Progenitor cell of endocrine pancreas (in vitro differentiated cells): ENCODE results near the gene CDS2. TPM values are rescaled to one million over a fixed set of nuclear protein-coding genes. Genes with fewer than 3 reads are reported as not detected.

ENCODE experiments used
- DNase-seq: peaks from one replicate; pipeline ENCODE4 v3.0.0; 2021; ENCODE audit warnings: low spot score; ENCODE audit not compliant: unreplicated experiment
- H3K27ac Mint-ChIP-seq: 2 replicates; pipeline ENCODE4 v1.8.0; 2021; ENCODE audit warnings: mild to moderate bottlenecking, moderate library complexity, mixed read lengths
- H3K27me3 Mint-ChIP-seq: 2 replicates; pipeline ENCODE4 v1.8.0; 2021; ENCODE audit warnings: mixed read lengths
- H3K36me3 Mint-ChIP-seq: 2 replicates; pipeline ENCODE4 v1.8.0; 2022; ENCODE audit warnings: mixed read lengths; ENCODE audit not compliant: insufficient read depth
- H3K4me1 Mint-ChIP-seq: 2 replicates; pipeline ENCODE4 v1.8.0; 2021; ENCODE audit warnings: low read depth, mixed read lengths
- H3K4me3 Mint-ChIP-seq: 2 replicates; pipeline ENCODE4 v1.8.0; 2021; ENCODE audit warnings: low read depth, mild to moderate bottlenecking, moderate library complexity, mixed read lengths
- H3K9me3 Mint-ChIP-seq: 2 replicates; pipeline ENCODE4 v1.8.0; 2021; ENCODE audit warnings: low read depth, mixed read lengths
- CTCF ChIP-seq: fragments of 200-600 bp; sonication (generic); IDR thresholded peaks from one replicate; pipeline ENCODE4 v1.5.0; 2021; ENCODE audit warnings: antibody characterized with exemption, mild to moderate bottlenecking; ENCODE audit not compliant: unreplicated experiment
- total RNA-seq: library from RNA; stranded (reverse); gene quantifications from 2 replicates; pipeline ENCODE4 v1.2.1, GENCODE V29; 2021

CDS2 gene
- total RNA-seq, 1 donor from 2014 or later, result 57.5 TPM

- no peak for DNase-seq
- H3K4me1 Mint-ChIP-seq, result peaks cover 21% of the 10 kb centered on the region
- no peak overlapping the region for H3K27ac Mint-ChIP-seq
- H3K36me3 Mint-ChIP-seq, result peaks cover 3% of the 10 kb centered on the region
- no peaks in the 10 kb centered on the region for H3K9me3 Mint-ChIP-seq
- no peak for TF ChIP-seq CTCF
- H3K4me3 Mint-ChIP-seq, result no peak overlapping the region
- H3K27me3 Mint-ChIP-seq, result no peaks in the 10 kb centered on the region
Measured at GRCh38 chr20:5170341-5170740, 43.5 kb downstream of the CDS2 start.

- no peak for DNase-seq
- Mint-ChIP-seq H3K4me1 (peaks cover 21% of the 10 kb centered on the region), H3K27me3 (no peaks in the 10 kb centered on the region), H3K36me3 (peaks cover 5% of the 10 kb centered on the region), H3K9me3 (no peaks in the 10 kb centered on the region), H3K27ac (peak overlapping the region; percentile 89), H3K4me3 (no peak overlapping the region)
- TF ChIP-seq CTCF, result no peak
Measured at GRCh38 chr20:5171064-5171789, 44.4 kb downstream of the CDS2 start.

- H3K27me3 Mint-ChIP-seq, result no peaks in the 10 kb centered on the region
- peaks cover 21% of the 10 kb centered on the region for H3K4me1 Mint-ChIP-seq
- no peaks in the 10 kb centered on the region for H3K9me3 Mint-ChIP-seq
- no peak overlapping the region for H3K4me3 Mint-ChIP-seq
- no peak for DNase-seq
- TF ChIP-seq CTCF, result no peak
- peaks cover 5% of the 10 kb centered on the region for H3K36me3 Mint-ChIP-seq
- H3K27ac Mint-ChIP-seq, result peak overlapping the region; percentile 68
Measured at GRCh38 chr20:5171790-5172164, 45.0 kb downstream of the CDS2 start.

- Mint-ChIP-seq H3K9me3 (no peaks in the 10 kb centered on the region), H3K4me3 (no peak overlapping the region), H3K36me3 (peaks cover 5% of the 10 kb centered on the region), H3K4me1 (peaks cover 21% of the 10 kb centered on the region), H3K27ac (peak overlapping the region; percentile 78), H3K27me3 (no peaks in the 10 kb centered on the region)
- TF ChIP-seq CTCF, result no peak
- DNase-seq, result no peak
Measured at GRCh38 chr20:5172167-5172601, 45.4 kb downstream of the CDS2 start.

- H3K36me3 Mint-ChIP-seq, result peaks cover 5% of the 10 kb centered on the region
- peaks cover 21% of the 10 kb centered on the region for H3K4me1 Mint-ChIP-seq
- no peak overlapping the region for H3K4me3 Mint-ChIP-seq
- no peak for TF ChIP-seq CTCF
- no peak for DNase-seq
- no peaks in the 10 kb centered on the region for H3K9me3 Mint-ChIP-seq
- H3K27me3 Mint-ChIP-seq, result no peaks in the 10 kb centered on the region
- H3K27ac Mint-ChIP-seq, result peak overlapping the region; percentile 78
Measured at GRCh38 chr20:5172903-5173463, 46.2 kb downstream of the CDS2 start.
